Lower leg skin (tissue), 3 donors: ENCODE results near the gene FGF7.

Experiments used
- POLR2A ChIP-seq, 2 donors: fragments of 450-650 bp; IDR thresholded peaks; one replicate each; pipeline ENCODE4 v1.6.1; 2016 to 2017; ENCODE audit warnings: antibody characterized with exemption in 2 of 2, mild to moderate bottlenecking in 1 of 2, moderate library complexity in 1 of 2
- TF ChIP-seq, protein P1 (sequence below), 3 donors: fragments of 450-650 bp; IDR thresholded peaks; one replicate each; pipeline ENCODE4 v1.5.1; 2016; ENCODE audit warnings: antibody characterized with exemption in 3 of 3, mild to moderate bottlenecking in 3 of 3, moderate library complexity in 2 of 3

DNA sequence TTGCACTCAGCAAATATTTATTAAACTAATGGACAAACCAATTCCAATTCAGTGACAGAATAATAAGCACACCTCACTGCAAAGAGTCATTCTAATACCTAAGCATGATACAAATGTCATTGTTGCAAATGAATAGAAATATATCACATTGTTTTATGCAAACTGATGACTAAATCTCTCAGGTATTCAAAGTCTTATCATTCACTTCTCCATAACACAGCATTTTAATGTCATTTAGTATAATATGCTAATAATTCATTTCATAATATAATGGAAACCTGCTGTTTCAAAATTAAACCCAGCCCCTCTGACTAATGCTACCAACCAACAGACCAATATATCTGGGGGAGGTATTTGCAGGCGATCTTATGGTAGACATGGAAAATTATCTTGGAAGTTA, 71.8 kb downstream of the FGF7 start:
- no peak for TF ChIP-seq POLR2A (IDR thresholded peaks at IDR 0.05)
- TF ChIP-seq, protein P1, sequence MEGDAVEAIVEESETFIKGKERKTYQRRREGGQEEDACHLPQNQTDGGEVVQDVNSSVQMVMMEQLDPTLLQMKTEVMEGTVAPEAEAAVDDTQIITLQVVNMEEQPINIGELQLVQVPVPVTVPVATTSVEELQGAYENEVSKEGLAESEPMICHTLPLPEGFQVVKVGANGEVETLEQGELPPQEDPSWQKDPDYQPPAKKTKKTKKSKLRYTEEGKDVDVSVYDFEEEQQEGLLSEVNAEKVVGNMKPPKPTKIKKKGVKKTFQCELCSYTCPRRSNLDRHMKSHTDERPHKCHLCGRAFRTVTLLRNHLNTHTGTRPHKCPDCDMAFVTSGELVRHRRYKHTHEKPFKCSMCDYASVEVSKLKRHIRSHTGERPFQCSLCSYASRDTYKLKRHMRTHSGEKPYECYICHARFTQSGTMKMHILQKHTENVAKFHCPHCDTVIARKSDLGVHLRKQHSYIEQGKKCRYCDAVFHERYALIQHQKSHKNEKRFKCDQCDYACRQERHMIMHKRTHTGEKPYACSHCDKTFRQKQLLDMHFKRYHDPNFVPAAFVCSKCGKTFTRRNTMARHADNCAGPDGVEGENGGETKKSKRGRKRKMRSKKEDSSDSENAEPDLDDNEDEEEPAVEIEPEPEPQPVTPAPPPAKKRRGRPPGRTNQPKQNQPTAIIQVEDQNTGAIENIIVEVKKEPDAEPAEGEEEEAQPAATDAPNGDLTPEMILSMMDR (IDR thresholded peaks at IDR 0.05): no peak
